Sigmoid colon (tissue), 4 donors: ENCODE results near the gene PRCP.

ENCODE experiments used
- CTCF ChIP-seq, 4 experiments: fragments of 450-650 bp in 3 of 4; fragments of 200-600 bp in 1 of 4; IDR thresholded peaks; one replicate each; pipeline ENCODE4 v1.5.1; 2016 to 2019; ENCODE audit warnings: antibody characterized with exemption in 4 of 4, mild to moderate bottlenecking in 3 of 4, moderate library complexity in 2 of 4
- EP300 ChIP-seq, 4 donors: sonication (generic); formaldehyde crosslinking; IDR thresholded peaks; one replicate each; pipeline ENCODE4 v1.6.1; 2017; ENCODE audit warnings: antibody characterized with exemption in 4 of 4

- TF ChIP-seq EP300 (IDR thresholded peaks at IDR 0.05): no peak
- no peak for TF ChIP-seq CTCF (IDR thresholded peaks at IDR 0.05)
These were observed 108.5 kb downstream of the PRCP start for GRCh38 chr11:82791779-82792178.
